HepG2 (cell line): ENCODE results near the gene CAMK1D. TPM values are rescaled to one million over a fixed set of nuclear protein-coding genes. Genes with fewer than 3 reads are reported as not detected.

Experiments
- ATAC-seq: fragments of 200-7000 bp; cut with Tn5 transposase; 3 replicates; pipeline ENCODE4 v1.9.1; 2020; ENCODE audit warnings: mild to moderate bottlenecking, moderate library complexity
- BruUV-seq: library from RNA; stranded (reverse); fragments of 400-500 nt; replicated peaks from 2 replicates; lab custom pipeline; 2021; lab: Mats Ljungman, UMichigan
- CTCF ChIA-PET: fragments of 300-600 bp; formaldehyde crosslinking; extraction: SDS; loops from one replicate; lab custom pipeline; 2021; ENCODE audit warnings: low total read pairs, inconsistent platforms, low intra/inter-chr PET ratio; lab: Yijun Ruan, JAX
- POLR2A ChIA-PET: fragments of 350-600 bp; sonication (Branson Sonifier 250); formaldehyde crosslinking; loops from one replicate; lab custom pipeline; 2020; ENCODE audit warnings: antibody characterized with exemption, inconsistent platforms; lab: Yijun Ruan, JAX
- DNase-seq: peaks from one replicate; pipeline ENCODE4 v3.0.0-alpha.2; 2015; ENCODE audit warnings: low spot score
- FAIRE-seq: peaks from 3 replicates; lab custom pipeline; 2011; peaks lifted over from hg19 to GRCh38; lab: Jason Lieb, UNC
- H2AFZ ChIP-seq: one replicate; pipeline ENCODE4 v1.6.1; 2011; ENCODE audit warnings: low read length, inconsistent platforms
- H3K27ac ChIP-seq: fragments of 300-600 bp; 3 replicates; pipeline ENCODE4 v1.8.0; 2011; ENCODE audit warnings: mixed run types, mild to moderate bottlenecking, mixed read lengths, low read length, inconsistent platforms; ENCODE audit not compliant: insufficient read depth; ENCODE audit errors: extremely low read length
- H3K27me3 ChIP-seq, 2 experiments: fragments of 200-600 bp in 1 of 2; 2 replicates in 1 of 2; 3 replicates in 1 of 2; pipeline versions ENCODE4 v1.6.0 to v1.8.0; 2011; ENCODE audit warnings: low read length in 2 of 2, mild to moderate bottlenecking in 2 of 2, moderate library complexity in 2 of 2, inconsistent platforms in 1 of 2; ENCODE audit not compliant: insufficient read depth in 2 of 2, control insufficient read depth in 1 of 2
- H3K36me3 ChIP-seq, 2 experiments: fragments of 200-600 bp in 1 of 2; replicated peaks in 1 of 2; 2 replicates in 1 of 2; 3 replicates in 1 of 2; pipeline versions ENCODE4 v1.5.1 to v1.8.0; 2011; ENCODE audit warnings: low read length in 2 of 2, inconsistent platforms in 1 of 2; ENCODE audit not compliant: insufficient read depth in 2 of 2, control insufficient read depth in 1 of 2
- H3K4me1 ChIP-seq: 2 replicates; pipeline ENCODE4 v1.5.1; 2012; ENCODE audit warnings: low read length, inconsistent platforms; ENCODE audit not compliant: insufficient read depth
- H3K4me2 ChIP-seq: 2 replicates; pipeline ENCODE4 v1.6.0; 2011; ENCODE audit warnings: low read depth, low read length, inconsistent platforms
- H3K4me3 ChIP-seq, 3 experiments: fragments of 200-600 bp in 1 of 3; sonication (generic), shearing (Covaris generic) in 1 of 3; replicated peaks in 1 of 3; 2 replicates each; pipeline ENCODE4 v1.5.1; 2011 to 2016; ENCODE audit warnings: low read length in 3 of 3, inconsistent platforms in 2 of 3, low read depth in 2 of 3, mild to moderate bottlenecking in 2 of 3, control low read depth in 1 of 3, mixed read lengths in 1 of 3; ENCODE audit not compliant: insufficient read depth in 1 of 3
- H3K79me2 ChIP-seq: one replicate; pipeline ENCODE4 v1.6.1; 2011; ENCODE audit warnings: low read length, inconsistent platforms; ENCODE audit not compliant: insufficient read depth
- H3K9ac ChIP-seq: 2 replicates; pipeline ENCODE4 v1.6.0; 2011; ENCODE audit warnings: mild to moderate bottlenecking, low read depth, low read length, inconsistent platforms; ENCODE audit not compliant: insufficient read depth
- H3K9me3 ChIP-seq: 2 replicates; pipeline ENCODE4 v1.5.1; 2012; ENCODE audit warnings: mild to moderate bottlenecking, low read length
- H4K20me1 ChIP-seq: 2 replicates; pipeline ENCODE4 v1.6.0; 2011; ENCODE audit warnings: inconsistent platforms, mild to moderate bottlenecking, low read length, moderate library complexity; ENCODE audit not compliant: insufficient read depth
- CENPX ChIP-seq: sonication (generic); formaldehyde crosslinking; IDR thresholded peaks from 2 replicates; pipeline ENCODE4 v1.9.0; 2021; ENCODE audit warnings: mild to moderate bottlenecking, missing genetic modification reagents, moderate library complexity
- IKZF1 ChIP-seq: fragments of 450-650 bp; IDR thresholded peaks from 2 replicates; pipeline ENCODE4 v1.7.1; 2016
- PPARG ChIP-seq: conservative IDR thresholded peaks from 2 replicates; pipeline ENCODE4 v1.6.1; 2016; ENCODE audit warnings: missing biosample characterization, missing genetic modification reagents
- SMAD3 ChIP-seq: sonication (generic); formaldehyde crosslinking; IDR thresholded peaks from 2 replicates; pipeline ENCODE4 v1.4.0; 2020; ENCODE audit warnings: missing genetic modification reagents
- SMC3 ChIP-seq: IDR thresholded peaks from 2 replicates; pipeline ENCODE4 v1.6.1; 2011; ENCODE audit warnings: low read length, improper control_type of control experiment
- STAG1 ChIP-seq: sonication (generic); formaldehyde crosslinking; IDR thresholded peaks from 2 replicates; pipeline ENCODE4 v1.4.0; 2020; ENCODE audit warnings: missing genetic modification reagents
- THRA ChIP-seq: sonication (generic); formaldehyde crosslinking; IDR thresholded peaks from 2 replicates; pipeline ENCODE4 v1.4.0; 2020; ENCODE audit warnings: missing genetic modification reagents, borderline replicate concordance
- ZBTB21 ChIP-seq: sonication (generic); formaldehyde crosslinking; IDR thresholded peaks from 2 replicates; pipeline ENCODE4 v1.4.0; 2020; ENCODE audit warnings: missing genetic modification reagents
- ZIK1 ChIP-seq: sonication (generic); formaldehyde crosslinking; IDR thresholded peaks from 2 replicates; pipeline ENCODE4 v1.5.0; 2020; ENCODE audit warnings: mild to moderate bottlenecking, low read depth, missing genetic modification reagents, borderline replicate concordance
- ZMAT5 ChIP-seq: sonication (generic); formaldehyde crosslinking; IDR thresholded peaks from 2 replicates; pipeline ENCODE4 v1.5.0; 2020; ENCODE audit warnings: mild to moderate bottlenecking, low read depth, missing genetic modification reagents, borderline replicate concordance
- ZNF142 ChIP-seq: sonication (generic); formaldehyde crosslinking; IDR thresholded peaks from 2 replicates; pipeline ENCODE4 v1.4.0; 2020; ENCODE audit warnings: missing genetic modification reagents
- ZNF773 ChIP-seq: sonication (generic); formaldehyde crosslinking; IDR thresholded peaks from 2 replicates; pipeline ENCODE4 v1.4.0; 2020; ENCODE audit warnings: missing genetic modification reagents, borderline replicate concordance
- ZNF879 ChIP-seq: sonication (generic); formaldehyde crosslinking; IDR thresholded peaks from 2 replicates; pipeline ENCODE4 v1.8.1; 2023; ENCODE audit warnings: missing genetic modification reagents
- ZSCAN5A ChIP-seq: sonication (generic); formaldehyde crosslinking; IDR thresholded peaks from 2 replicates; pipeline ENCODE4 v1.8.0; 2022; ENCODE audit warnings: mild to moderate bottlenecking, missing genetic modification reagents, borderline replicate concordance
- WGBS: methylation state at CpG from one replicate; pipeline ENCODE4 v1.1.6; 2017; ENCODE audit warnings: low lambda C conversion rate; 5-methylcytosine and 5-hydroxymethylcytosine counted together
- in situ Hi-C: cut with HindIII; loops from 2 replicates; pipeline ENCODE4 v1.10.0; 2017; ENCODE audit warnings: low pct_unique_long_range_greater_than_20kb; ENCODE audit not compliant: extremely low pct_ligation_motif_present
- intact Hi-C: fragments of 100-400 bp; cut with micrococcal nuclease; formaldehyde crosslinking; loops from one replicate; pipeline ENCODE4 v1.10.0; 2022; ENCODE audit not compliant: unreplicated experiment
- polyA plus RNA-seq, 8 experiments: library from polyadenylated mRNA; depleted of rRNA in 3 of 8; stranded (reverse) in 7 of 8; unstranded in 1 of 8; fragments of >200 nt; fragmentation: Illumina TruSeq in 4 of 8; extraction: Trizol in 4 of 8; gene quantifications; 2 replicates each; pipeline versions ENCODE4 v1.2.1 to v1.2.3, GENCODE V29; 2011 to 2016; ENCODE audit warnings: low read depth in 4 of 8, missing spikeins in 1 of 8, mixed read lengths in 1 of 8; ENCODE audit not compliant: insufficient read depth in 1 of 8
- total RNA-seq, 5 experiments: library from RNA; depleted of rRNA; stranded (reverse); fragments of >200 nt; fragmentation: Illumina TruSeq; extraction: Trizol; gene quantifications; 2 replicates each; pipeline ENCODE4 v1.2.3, GENCODE V29; 2016; ENCODE audit warnings: low read depth in 1 of 5

CAMK1D gene
- total and polyA plus RNA-seq, 2 of the 13 experiments (the other 11 are each of a cell fraction or from before 2014, with no cell fraction given): under 0.01 TPM; not detected in 1

GRCh38 chr10:12484941-12485805 is 135.8 kb downstream of the CAMK1D start (continued):
- peak; percentile 63 for TF ChIP-seq STAG1 (CRISPR knock-in tag)
- no peak for TF ChIP-seq IKZF1
- TF ChIP-seq CENPX (CRISPR knock-in tag): no peak

- H3K9me3 ChIP-seq: no peaks in the 10 kb centered on the region
- in situ Hi-C loops (no loop called here), intact Hi-C loops (no loop called here)
- BruUV-seq: no TSS peak
- WGBS: 0% methylated on average over 2 of the region's 2 CpGs
- FAIRE-seq: no peak
- no peak overlapping the region for H3K9ac ChIP-seq
- no peaks in the 10 kb centered on the region; a peak in 1 of 5 replicates for H3K27me3 ChIP-seq
- CTCF ChIA-PET: no interaction called here
- no peak overlapping the region for H3K4me3 ChIP-seq
- no peak for ATAC-seq
- DNase-seq: no peak
- H3K79me2 ChIP-seq: no peaks in the 10 kb centered on the region
- no peaks in the 10 kb centered on the region for H3K4me1 ChIP-seq
- H2AFZ ChIP-seq: no peak overlapping the region
- no peaks in the 10 kb centered on the region for H4K20me1 ChIP-seq
- H3K27ac ChIP-seq: no peak overlapping the region
- no peaks in the 10 kb centered on the region for H3K36me3 ChIP-seq
- POLR2A ChIA-PET: no interaction called here
- no peak overlapping the region for H3K4me2 ChIP-seq
- TF ChIP-seq ZNF879 (CRISPR knock-in tag) (no peak), PPARG (CRISPR knock-in tag) (no peak), ZSCAN5A (CRISPR knock-in tag) (no peak), THRA (CRISPR knock-in tag) (no peak), ZBTB21 (CRISPR knock-in tag) (no peak), ZIK1 (CRISPR knock-in tag) (no peak), ZNF142 (no peak), ZMAT5 (CRISPR knock-in tag) (no peak), SMC3 (no peak), SMAD3 (CRISPR knock-in tag) (no peak), ZNF773 (CRISPR knock-in tag) (no peak)
Measured at GRCh38 chr10:12487366-12487765, 138.0 kb downstream of the CAMK1D start.
